PC-9 (cell line): ENCODE measurements around the gene AIG1. TPM values are rescaled to one million over a fixed set of nuclear protein-coding genes. Genes with fewer than 3 reads are reported as not detected.

Experiments
- BruUV-seq: library from RNA; stranded (reverse); fragments of 400-500 nt; replicated peaks from 2 replicates; lab custom pipeline; 2021; lab: Mats Ljungman, UMichigan
- CTCF ChIA-PET: fragments of 300-600 bp; sonication (Branson Sonifier 250); formaldehyde crosslinking; loops from one replicate; lab custom pipeline; 2022; ENCODE audit warnings: antibody characterized with exemption; lab: Charles Lee
- POLR2A ChIA-PET: fragments of 300-600 bp; sonication (Branson Sonifier 250); formaldehyde crosslinking; loops from one replicate; lab custom pipeline; 2022; ENCODE audit warnings: antibody characterized with exemption; ENCODE audit not compliant: unreplicated experiment; lab: Charles Lee
- DNase-seq, 2 experiments: peaks; one replicate each; pipeline versions ENCODE4 v3.0.0 to v3.0.0-alpha.2; 2015 to 2022; ENCODE audit warnings: mixed read lengths in 1 of 2
- H2AFZ ChIP-seq: fragments of 200-600 bp; sonication (generic); 2 replicates; pipeline ENCODE4 v1.8.1; 2017; ENCODE audit warnings: antibody characterized with exemption
- H3F3A ChIP-seq: fragments of 200-600 bp; sonication (generic); 2 replicates; pipeline ENCODE4 v1.8.1; 2017; ENCODE audit warnings: antibody characterized with exemption, mild to moderate bottlenecking, low read depth; ENCODE audit not compliant: insufficient read depth
- H3K27ac ChIP-seq: fragments of 200-600 bp; sonication (generic); 2 replicates; pipeline ENCODE4 v1.6.1; 2016; ENCODE audit warnings: mixed run types
- H3K27me3 ChIP-seq: fragments of 200-600 bp; sonication (generic); 2 replicates; pipeline ENCODE4 v1.6.1; 2016; ENCODE audit warnings: low read depth, mixed run types; ENCODE audit not compliant: insufficient read depth
- H3K36me3 ChIP-seq: fragments of 200-600 bp; sonication (generic); 2 replicates; pipeline ENCODE4 v1.6.1; 2016; ENCODE audit warnings: low read depth, mixed run types
- H3K4me1 ChIP-seq: fragments of 200-600 bp; sonication (generic); replicated peaks from 2 replicates; pipeline ENCODE4 v1.6.1; 2016; ENCODE audit warnings: mixed run types; ENCODE audit not compliant: insufficient read depth
- H3K4me2 ChIP-seq: fragments of 200-600 bp; sonication (generic); 2 replicates; pipeline ENCODE4 v1.6.1; 2017; ENCODE audit warnings: mixed run types
- H3K4me3 ChIP-seq: fragments of 200-600 bp; sonication (generic); 2 replicates; pipeline ENCODE4 v1.6.1; 2016; ENCODE audit warnings: mixed run types
- H3K79me2 ChIP-seq: fragments of 200-600 bp; sonication (generic); 2 replicates; pipeline ENCODE4 v1.6.1; 2017; ENCODE audit warnings: low read depth, mixed run types
- H3K9me2 ChIP-seq: fragments of 200-600 bp; sonication (generic); 2 replicates; pipeline ENCODE4 v1.8.1; 2017; ENCODE audit warnings: mild to moderate bottlenecking; ENCODE audit not compliant: insufficient read depth
- H3K9me3 ChIP-seq: fragments of 200-600 bp; sonication (generic); 2 replicates; pipeline ENCODE4 v1.8.1; 2016; ENCODE audit warnings: low read depth; ENCODE audit not compliant: insufficient read depth
- H4K20me1 ChIP-seq: fragments of 200-600 bp; sonication (generic); 2 replicates; pipeline ENCODE4 v1.8.1; 2017; ENCODE audit not compliant: insufficient read depth
- EZH2 ChIP-seq: fragments of 200-600 bp; sonication (generic); IDR thresholded peaks from 2 replicates; pipeline ENCODE4 v1.8.0; 2017; ENCODE audit warnings: antibody characterized with exemption, low read depth
- intact Hi-C: fragments of 100-400 bp; cut with micrococcal nuclease; formaldehyde crosslinking; loops from one replicate; pipeline ENCODE4 v1.10.0; 2022; ENCODE audit not compliant: unreplicated experiment
- total RNA-seq: library from RNA; stranded (reverse); gene quantifications from 2 replicates; pipeline ENCODE4 v1.2.3, GENCODE V29; 2021
- TF ChIP-seq, protein P1 (sequence below): fragments of 200-600 bp; sonication (generic); conservative IDR thresholded peaks from 2 replicates; pipeline ENCODE4 v1.6.1; 2017; ENCODE audit warnings: mixed run types, antibody characterized with exemption, mild to moderate bottlenecking, moderate library complexity

Gene AIG1
- total RNA-seq, 1 experiment from 2014 or later, result 37.7 TPM

DNA sequence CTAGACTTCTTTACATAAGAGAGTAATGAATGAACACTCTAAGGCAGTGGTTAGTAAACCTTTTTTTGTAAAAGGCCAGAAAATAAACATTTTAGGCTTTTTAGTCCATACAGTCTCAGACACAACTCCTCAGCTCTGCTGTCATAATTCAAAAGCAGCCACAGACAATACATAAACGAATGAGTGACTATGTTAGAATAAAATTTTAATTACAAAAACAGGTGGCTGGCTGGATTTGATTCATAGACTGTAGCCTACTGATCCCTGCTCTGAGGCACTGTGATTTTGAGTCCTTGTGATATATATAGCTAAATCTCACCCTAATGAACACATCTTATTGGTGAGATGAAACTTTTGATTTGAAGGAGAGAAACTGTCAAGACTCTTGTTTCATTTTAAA lies 155.1 kb downstream of the AIG1 start:
- H2AFZ ChIP-seq, result no peak overlapping the region
- CTCF ChIA-PET, result no interaction called here
- intact Hi-C loops, result no loop called here
- no peaks in the 10 kb centered on the region for H3K4me1 ChIP-seq
- no peak overlapping the region for H3K4me2 ChIP-seq
- DNase-seq, result no peak
- no peaks in the 10 kb centered on the region for H3K79me2 ChIP-seq
- no peaks in the 10 kb centered on the region for H3F3A ChIP-seq
- no peaks in the 10 kb centered on the region for H3K9me2 ChIP-seq
- no TSS peak for BruUV-seq
- TF ChIP-seq EZH2, result no peak
- TF ChIP-seq, protein P1, sequence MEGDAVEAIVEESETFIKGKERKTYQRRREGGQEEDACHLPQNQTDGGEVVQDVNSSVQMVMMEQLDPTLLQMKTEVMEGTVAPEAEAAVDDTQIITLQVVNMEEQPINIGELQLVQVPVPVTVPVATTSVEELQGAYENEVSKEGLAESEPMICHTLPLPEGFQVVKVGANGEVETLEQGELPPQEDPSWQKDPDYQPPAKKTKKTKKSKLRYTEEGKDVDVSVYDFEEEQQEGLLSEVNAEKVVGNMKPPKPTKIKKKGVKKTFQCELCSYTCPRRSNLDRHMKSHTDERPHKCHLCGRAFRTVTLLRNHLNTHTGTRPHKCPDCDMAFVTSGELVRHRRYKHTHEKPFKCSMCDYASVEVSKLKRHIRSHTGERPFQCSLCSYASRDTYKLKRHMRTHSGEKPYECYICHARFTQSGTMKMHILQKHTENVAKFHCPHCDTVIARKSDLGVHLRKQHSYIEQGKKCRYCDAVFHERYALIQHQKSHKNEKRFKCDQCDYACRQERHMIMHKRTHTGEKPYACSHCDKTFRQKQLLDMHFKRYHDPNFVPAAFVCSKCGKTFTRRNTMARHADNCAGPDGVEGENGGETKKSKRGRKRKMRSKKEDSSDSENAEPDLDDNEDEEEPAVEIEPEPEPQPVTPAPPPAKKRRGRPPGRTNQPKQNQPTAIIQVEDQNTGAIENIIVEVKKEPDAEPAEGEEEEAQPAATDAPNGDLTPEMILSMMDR, result no peak
- no peak overlapping the region for H3K27ac ChIP-seq
- H3K27me3 ChIP-seq, result no peaks in the 10 kb centered on the region
- no peaks in the 10 kb centered on the region for H3K9me3 ChIP-seq
- H3K36me3 ChIP-seq, result no peaks in the 10 kb centered on the region
- H3K4me3 ChIP-seq, result no peak overlapping the region
- 0 out of 2 replicates have a peak, but pooled peaks cover 6% of the 10 kb centered on the region for H4K20me1 ChIP-seq
- POLR2A ChIA-PET, result no interaction called here

DNA sequence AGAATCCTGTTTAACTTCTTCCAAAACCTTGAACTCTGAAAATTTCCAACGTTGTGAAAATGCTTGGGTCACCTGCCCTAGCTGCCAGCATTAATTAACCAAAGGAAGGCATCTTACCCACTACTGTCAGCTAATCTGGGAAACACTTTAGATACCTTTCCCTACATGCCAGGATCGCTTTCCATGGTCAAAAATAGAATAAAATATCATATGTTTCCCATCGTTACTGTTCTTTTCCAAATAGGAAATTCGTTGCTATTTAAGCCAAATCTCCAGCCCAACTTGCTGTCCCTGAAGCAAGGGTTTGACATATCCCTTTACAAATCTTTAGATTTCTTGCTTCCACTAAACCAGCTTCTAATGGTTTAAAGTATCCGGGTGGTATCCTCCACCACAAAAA lies 157.5 kb downstream of the AIG1 start:
- TF ChIP-seq EZH2, result no peak
- TF ChIP-seq, protein P1, result no peak
- Histone ChIP-seq H2AFZ (no peak overlapping the region), H3K27me3 (no peaks in the 10 kb centered on the region), H3K4me1 (no peaks in the 10 kb centered on the region), H3K79me2 (no peaks in the 10 kb centered on the region), H3K4me2 (no peak overlapping the region), H3K27ac (no peak overlapping the region), H3K9me3 (no peaks in the 10 kb centered on the region), H4K20me1 (0 out of 2 replicates have a peak, but pooled peaks cover 6% of the 10 kb centered on the region), H3K36me3 (no peaks in the 10 kb centered on the region), H3K9me2 (no peaks in the 10 kb centered on the region), H3K4me3 (no peak overlapping the region), H3F3A (no peaks in the 10 kb centered on the region)
- DNase-seq, result no peak
- CTCF ChIA-PET, result no interaction called here
- no TSS peak for BruUV-seq
- intact Hi-C loops, result no loop called here
- POLR2A ChIA-PET, result no interaction called here

DNA sequence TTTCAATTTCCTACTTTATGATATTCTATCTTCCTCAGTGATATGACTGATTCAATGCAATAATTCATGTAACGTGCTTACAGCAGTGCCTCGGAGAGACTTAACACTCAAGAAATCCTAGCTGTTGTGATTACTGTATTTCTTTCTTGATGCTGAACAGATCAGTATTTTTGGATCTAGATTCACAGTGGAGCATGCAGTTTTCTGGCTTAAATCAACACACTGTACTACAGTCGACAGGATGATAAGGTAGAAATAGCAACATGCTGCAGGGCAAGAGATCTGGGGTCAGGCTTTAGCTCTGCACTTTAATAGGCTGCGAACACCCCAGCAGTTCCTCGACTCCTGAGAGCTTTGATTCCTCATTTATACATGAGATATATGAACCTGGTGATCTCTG lies 161.0 kb downstream of the AIG1 start:
- H3K36me3 ChIP-seq, result no peaks in the 10 kb centered on the region
- intact Hi-C loops, result no loop called here
- no peak overlapping the region for H3K27ac ChIP-seq
- no peak overlapping the region for H2AFZ ChIP-seq
- H3K4me3 ChIP-seq, result no peak overlapping the region
- no peaks in the 10 kb centered on the region for H4K20me1 ChIP-seq
- DNase-seq, result no peak
- H3K9me2 ChIP-seq, result no peaks in the 10 kb centered on the region
- H3K79me2 ChIP-seq, result no peaks in the 10 kb centered on the region
- no peaks in the 10 kb centered on the region for H3F3A ChIP-seq
- POLR2A ChIA-PET, result no interaction called here
- no TSS peak for BruUV-seq
- CTCF ChIA-PET, result no interaction called here
- no peaks in the 10 kb centered on the region for H3K4me1 ChIP-seq
- H3K27me3 ChIP-seq, result no peaks in the 10 kb centered on the region
- H3K4me2 ChIP-seq, result no peak overlapping the region
- H3K9me3 ChIP-seq, result no peaks in the 10 kb centered on the region
- TF ChIP-seq, protein P1, result no peak
- no peak for TF ChIP-seq EZH2
